Measurements from ENCODE around the gene FAM107B. TPM values are rescaled to one million over a fixed set of nuclear protein-coding genes. Genes with fewer than 3 reads are reported as not detected.

The FAM107B gene
- total RNA-seq, 1 experiment from 2014 or later = 61.6 TPM

GRCh38 chr10:14693891-14694290 lies 80.8 kb downstream of the FAM107B start:
- Histone ChIP-seq H3K27me3 (replicated peaks; ENCODE audit: insufficient read depth, low read depth, low read length, poor library complexity) (no peaks in the 10 kb centered on the region), H3K36me3 (ENCODE audit: insufficient read depth, low read length, poor library complexity, severe bottlenecking) (no peaks in the 10 kb centered on the region), H3K4me1 (ENCODE audit: insufficient read depth, low read length, poor library complexity, severe bottlenecking) (no peaks in the 10 kb centered on the region), H3K27ac (ENCODE audit: low read depth, low read length, poor library complexity, severe bottlenecking) (no peak overlapping the region), H3K4me3 (ENCODE audit: low read depth, low read length, poor library complexity, severe bottlenecking) (no peak overlapping the region), H3K9me3 (ENCODE audit: low read depth, low read length, poor library complexity, severe bottlenecking) (no peaks in the 10 kb centered on the region)
- no TSS peak for BruUV-seq (replicated peaks)
- ChIA-PET CTCF (no interaction called here), POLR2A (ENCODE audit: low non-redundant PET) (no interaction called here)
- intact Hi-C loops (cut with micrococcal nuclease; ENCODE audit: unreplicated experiment) = no loop called here
- TF ChIP-seq EZH2 (IDR thresholded peaks at IDR 0.05; ENCODE audit: borderline replicate concordance, low read depth, low read length, poor library complexity, severe bottlenecking) (no peak), CTCF (conservative IDR thresholded peaks at IDR 0.05; ENCODE audit: low read depth, low read length) (no peak)
- no peak for DNase-seq (ENCODE audit: low spot score)

GRCh38 chr10:14692344-14693076 lies 82.2 kb downstream of the FAM107B start:
- no peak for TF ChIP-seq CTCF (conservative IDR thresholded peaks at IDR 0.05; ENCODE audit: low read depth, low read length)
- no peak for TF ChIP-seq EZH2 (IDR thresholded peaks at IDR 0.05; ENCODE audit: borderline replicate concordance, low read depth, low read length, poor library complexity, severe bottlenecking)
- intact Hi-C loops (cut with micrococcal nuclease; ENCODE audit: unreplicated experiment) = no loop called here
- CTCF ChIA-PET = no interaction called here
- POLR2A ChIA-PET (ENCODE audit: low non-redundant PET) = no interaction called here
- Histone ChIP-seq H3K4me1 (ENCODE audit: insufficient read depth, low read length, poor library complexity, severe bottlenecking) (peaks cover 6% of the 10 kb centered on the region), H3K27ac (ENCODE audit: low read depth, low read length, poor library complexity, severe bottlenecking) (no peak overlapping the region), H3K9me3 (ENCODE audit: low read depth, low read length, poor library complexity, severe bottlenecking) (no peaks in the 10 kb centered on the region), H3K4me3 (ENCODE audit: low read depth, low read length, poor library complexity, severe bottlenecking) (no peak overlapping the region), H3K36me3 (ENCODE audit: insufficient read depth, low read length, poor library complexity, severe bottlenecking) (no peaks in the 10 kb centered on the region), H3K27me3 (replicated peaks; ENCODE audit: insufficient read depth, low read depth, low read length, poor library complexity) (no peaks in the 10 kb centered on the region)
- no peak for DNase-seq (ENCODE audit: low spot score)
- no TSS peak for BruUV-seq (replicated peaks)

- H3K4me3 ChIP-seq (ENCODE audit: low read depth, low read length, poor library complexity, severe bottlenecking) = no peak overlapping the region
- intact Hi-C loops (cut with micrococcal nuclease; ENCODE audit: unreplicated experiment) = no loop called here
- ChIA-PET CTCF (no interaction called here), POLR2A (ENCODE audit: low non-redundant PET) (no interaction called here)
- no peaks in the 10 kb centered on the region for H3K9me3 ChIP-seq (ENCODE audit: low read depth, low read length, poor library complexity, severe bottlenecking)
- H3K36me3 ChIP-seq (ENCODE audit: insufficient read depth, low read length, poor library complexity, severe bottlenecking) = no peaks in the 10 kb centered on the region
- no peaks in the 10 kb centered on the region for H3K27me3 ChIP-seq (replicated peaks; ENCODE audit: insufficient read depth, low read depth, low read length, poor library complexity)
- DNase-seq (ENCODE audit: low spot score) = no peak
- BruUV-seq (replicated peaks) = no TSS peak
- TF ChIP-seq CTCF (conservative IDR thresholded peaks at IDR 0.05; ENCODE audit: low read depth, low read length) = no peak
- TF ChIP-seq EZH2 (IDR thresholded peaks at IDR 0.05; ENCODE audit: borderline replicate concordance, low read depth, low read length, poor library complexity, severe bottlenecking) = no peak
- no peak overlapping the region for H3K27ac ChIP-seq (ENCODE audit: low read depth, low read length, poor library complexity, severe bottlenecking)
- H3K4me1 ChIP-seq (ENCODE audit: insufficient read depth, low read length, poor library complexity, severe bottlenecking) = peaks cover 6% of the 10 kb centered on the region
Observed at GRCh38 chr10:14691359-14691758, 83.3 kb downstream of the FAM107B start.
